GM23248 (cell line): ENCODE data around the gene FAM219A. TPM values are rescaled to one million over a fixed set of nuclear protein-coding genes. Genes with fewer than 3 reads are reported as not detected.
A peak's percentile ranks its signal among the peaks of the same experiment; 100 is the strongest.

ENCODE experiments used
- DNase-seq: peaks from one replicate; pipeline ENCODE4 v3.0.0-alpha.2; 2015
- H2AFZ ChIP-seq: fragments of 200-600 bp; sonication (generic); 2 replicates; pipeline ENCODE4 v1.6.1; 2016; ENCODE audit warnings: antibody characterized with exemption
- H3F3A ChIP-seq: fragments of 200-600 bp; sonication (generic); 2 replicates; pipeline ENCODE4 v1.6.1; 2016; ENCODE audit warnings: mild to moderate bottlenecking, antibody characterized with exemption, mixed run types; ENCODE audit not compliant: insufficient read depth
- H3K27ac ChIP-seq: fragments of 200-600 bp; sonication (generic); 2 replicates; pipeline ENCODE4 v1.5.1; 2016; ENCODE audit warnings: mild to moderate bottlenecking
- H3K27me3 ChIP-seq: fragments of 200-600 bp; sonication (generic); replicated peaks from 2 replicates; pipeline ENCODE4 v1.6.1; 2016; ENCODE audit warnings: mild to moderate bottlenecking; ENCODE audit not compliant: insufficient read depth
- H3K36me3 ChIP-seq: fragments of 200-600 bp; sonication (generic); 2 replicates; pipeline ENCODE4 v1.6.1; 2016; ENCODE audit warnings: low read depth, mild to moderate bottlenecking
- H3K4me1 ChIP-seq: fragments of 200-600 bp; sonication (generic); 2 replicates; pipeline ENCODE4 v1.6.1; 2016; ENCODE audit warnings: mild to moderate bottlenecking; ENCODE audit not compliant: insufficient read depth
- H3K4me2 ChIP-seq: fragments of 200-600 bp; sonication (generic); one replicate; pipeline ENCODE4 v1.6.1; 2016; ENCODE audit warnings: mild to moderate bottlenecking; ENCODE audit not compliant: unreplicated experiment
- H3K4me3 ChIP-seq: fragments of 200-600 bp; sonication (generic); 2 replicates; pipeline ENCODE4 v1.5.1; 2016; ENCODE audit warnings: mild to moderate bottlenecking
- H3K79me2 ChIP-seq: fragments of 200-600 bp; sonication (generic); 2 replicates; pipeline ENCODE4 v1.6.1; 2016; ENCODE audit warnings: mild to moderate bottlenecking; ENCODE audit not compliant: insufficient read depth
- H3K9ac ChIP-seq: fragments of 200-600 bp; sonication (generic); 2 replicates; pipeline ENCODE4 v1.6.1; 2016; ENCODE audit warnings: mild to moderate bottlenecking
- H3K9me2 ChIP-seq: fragments of 200-600 bp; sonication (generic); 2 replicates; pipeline ENCODE4 v1.6.1; 2016; ENCODE audit warnings: mixed run types, mild to moderate bottlenecking, moderate library complexity; ENCODE audit not compliant: insufficient read depth
- H3K9me3 ChIP-seq: fragments of 200-600 bp; sonication (generic); one replicate; pipeline ENCODE4 v1.6.1; 2017; ENCODE audit warnings: low read depth
- H4K20me1 ChIP-seq: fragments of 200-600 bp; sonication (generic); 2 replicates; pipeline ENCODE4 v1.6.0; 2016; ENCODE audit not compliant: insufficient read depth
- EZH2 ChIP-seq: fragments of 200-600 bp; sonication (generic); IDR thresholded peaks from 2 replicates; pipeline ENCODE4 v1.6.1; 2018; ENCODE audit warnings: antibody characterized with exemption, mild to moderate bottlenecking; ENCODE audit not compliant: insufficient read depth, poor library complexity, severe bottlenecking
- EZH2phosphoT487 ChIP-seq: fragments of 200-600 bp; sonication (generic); IDR thresholded peaks from 2 replicates; pipeline ENCODE4 v1.6.1; 2018; ENCODE audit warnings: antibody characterized with exemption, moderate library complexity, mild to moderate bottlenecking, low read depth; ENCODE audit not compliant: insufficient read depth
- WGBS, 2 experiments: methylation state at CpG; one replicate each; pipeline ENCODE4 v1.1.6; 2015 to 2017; ENCODE audit warnings: low lambda C conversion rate in 2 of 2, low coverage in 1 of 2; ENCODE audit errors: missing lambda C conversion rate in 2 of 2; 5-methylcytosine and 5-hydroxymethylcytosine counted together
- in situ Hi-C: fragments of 300-500 bp; cut with MboI; formaldehyde crosslinking; loops from 2 replicates; pipeline ENCODE4 v1.15.0; 2020
- polyA plus RNA-seq: library from polyadenylated mRNA; unstranded; fragments of >200 nt; fragmentation: Nextera tagmentation; extraction: Ambion mirVana; gene quantifications from 2 replicates; pipeline ENCODE4 v1.2.1, GENCODE V29; 2016
- total RNA-seq: library from RNA; depleted of rRNA; stranded (reverse); fragments of >200 nt; shearing (Covaris generic); gene quantifications from 2 replicates; pipeline ENCODE4 v1.2.3, GENCODE V29; 2014

FAM219A gene
- total and polyA plus RNA-seq, 2 experiments from 2014 or later, result 7.8 to 9.1 TPM

DNA sequence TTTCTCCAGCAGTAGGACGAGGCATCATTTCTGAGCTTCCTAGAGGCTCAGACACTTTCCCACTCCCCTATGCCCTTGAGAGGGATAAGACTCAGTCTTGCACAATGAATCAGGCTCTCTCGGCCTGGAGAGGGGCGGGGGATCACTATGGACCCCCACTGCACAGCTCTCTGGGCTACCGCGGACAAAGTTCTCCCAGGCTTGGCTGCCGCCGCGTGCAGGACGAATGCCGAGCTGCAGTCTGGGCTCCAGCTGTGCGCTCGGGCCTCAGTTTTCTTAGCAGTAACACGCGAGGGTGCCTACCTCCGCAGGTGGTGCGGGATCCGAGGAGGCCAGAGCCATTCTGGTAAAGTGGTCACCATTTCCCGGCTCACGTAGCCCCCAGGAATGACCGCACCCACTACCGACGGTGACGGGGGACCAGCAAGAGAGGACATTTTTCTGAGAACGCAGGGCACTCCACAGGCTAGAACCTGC, 78.3 kb downstream of the FAM219A start:
- Histone ChIP-seq H3K4me3 (no peak overlapping the region; the same call in 1 of the 2 replicates), H3K9ac (no peak overlapping the region), H3K36me3 (no peaks in the 10 kb centered on the region), H4K20me1 (no peaks in the 10 kb centered on the region), H3K79me2 (no peaks in the 10 kb centered on the region), H3K9me2 (no peaks in the 10 kb centered on the region), H3F3A (0 out of 2 replicates have a peak, but pooled peaks cover 5% of the 10 kb centered on the region), H2AFZ (peak overlapping the region; percentile 89), H3K27me3 (no peaks in the 10 kb centered on the region), H3K4me2 (no peak overlapping the region), H3K4me1 (no peaks in the 10 kb centered on the region), H3K9me3 (no peaks in the 10 kb centered on the region), H3K27ac (no peak overlapping the region)
- no peak for DNase-seq
- TF ChIP-seq EZH2phosphoT487, result no peak
- no peak for TF ChIP-seq EZH2
- in situ Hi-C loops, result no loop called here
- WGBS, 2 experiments, result 27 to 29% methylated on average over 23 to 24 of the region's 24 CpGs

GRCh38 chr9:34379334-34380033, 78.9 kb downstream of the FAM219A start:
- Histone ChIP-seq H3K36me3 (no peaks in the 10 kb centered on the region), H3K9ac (no peak overlapping the region), H3F3A (0 out of 2 replicates have a peak, but pooled peaks cover 5% of the 10 kb centered on the region), H3K4me1 (no peaks in the 10 kb centered on the region), H2AFZ (peak overlapping the region; percentile 89), H4K20me1 (no peaks in the 10 kb centered on the region), H3K9me2 (no peaks in the 10 kb centered on the region), H3K4me2 (peak overlapping the region; percentile 82), H3K79me2 (no peaks in the 10 kb centered on the region), H3K4me3 (peak overlapping the region; percentile 73), H3K27me3 (no peaks in the 10 kb centered on the region), H3K27ac (no peak overlapping the region), H3K9me3 (no peaks in the 10 kb centered on the region)
- WGBS, 2 experiments, result 5 to 6% methylated on average over 32 to 35 of the region's 35 CpGs
- in situ Hi-C loops, result loop anchor here (5.0 kb wide), 1 partner anchor 37 kb away; no protein-coding TSS in a partner anchor
- DNase-seq, result peak; percentile 79
- TF ChIP-seq EZH2phosphoT487 (no peak), EZH2 (no peak)

GRCh38 chr9:34378376-34379060, 79.9 kb downstream of the FAM219A start:
- DNase-seq, result no peak
- Histone ChIP-seq H3K4me3 (no peak overlapping the region), H3K9me2 (no peaks in the 10 kb centered on the region), H3K27me3 (no peaks in the 10 kb centered on the region), H3K9me3 (no peaks in the 10 kb centered on the region), H3K27ac (no peak overlapping the region), H3F3A (0 out of 2 replicates have a peak, but pooled peaks cover 5% of the 10 kb centered on the region), H4K20me1 (no peaks in the 10 kb centered on the region), H3K79me2 (no peaks in the 10 kb centered on the region), H3K4me2 (no peak overlapping the region), H3K4me1 (no peaks in the 10 kb centered on the region), H3K36me3 (no peaks in the 10 kb centered on the region), H2AFZ (no peak overlapping the region), H3K9ac (no peak overlapping the region)
- 83 to 86% methylated on average over 2 to 3 of the region's 3 CpGs for WGBS, 2 experiments
- TF ChIP-seq EZH2 (no peak), EZH2phosphoT487 (no peak)
- in situ Hi-C loops, result loop anchor here (5.0 kb wide), 1 partner anchor 36 kb away; no protein-coding TSS in a partner anchor

DNA sequence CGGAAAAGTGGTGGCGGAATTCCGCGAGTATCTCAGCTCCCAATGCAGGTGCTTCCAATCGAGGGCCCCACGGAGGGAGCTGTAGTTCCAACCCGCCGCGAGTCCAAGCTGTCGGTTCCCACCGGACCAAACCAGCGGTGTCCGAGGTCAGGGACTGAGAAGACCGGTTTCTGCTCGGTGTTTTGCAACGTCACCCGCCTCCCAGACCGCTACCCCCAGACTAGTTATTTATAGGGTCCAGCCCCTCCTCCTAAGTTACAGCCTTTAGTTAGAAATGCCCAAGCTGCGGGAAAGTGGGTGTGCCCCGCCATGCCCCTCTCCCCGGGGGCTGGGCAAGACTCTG, 81.0 kb downstream of the FAM219A start:
- peak overlapping the region; percentile 88 for H3K4me2 ChIP-seq
- H3K4me3 ChIP-seq, result peak overlapping the region; percentile 79
- no peaks in the 10 kb centered on the region for H3K27me3 ChIP-seq
- no peaks in the 10 kb centered on the region for H4K20me1 ChIP-seq
- TF ChIP-seq EZH2 (no peak), EZH2phosphoT487 (no peak)
- no peaks in the 10 kb centered on the region for H3K79me2 ChIP-seq
- DNase-seq, result peak; percentile 61
- no peaks in the 10 kb centered on the region for H3K9me2 ChIP-seq
- 0 out of 2 replicates have a peak, but pooled peaks cover 5% of the 10 kb centered on the region for H3F3A ChIP-seq
- peak overlapping the region; percentile 64 for H3K9ac ChIP-seq
- no peaks in the 10 kb centered on the region for H3K4me1 ChIP-seq
- in situ Hi-C loops, result loop anchor here (5.0 kb wide), 1 partner anchor 35 kb away; no protein-coding TSS in a partner anchor
- H2AFZ ChIP-seq, result peak overlapping the region; percentile 89
- H3K27ac ChIP-seq, result no peak overlapping the region
- no peaks in the 10 kb centered on the region for H3K9me3 ChIP-seq
- WGBS, 2 experiments, result 5 to 8% methylated on average over 21 of the region's 21 CpGs
- H3K36me3 ChIP-seq, result no peaks in the 10 kb centered on the region
